HUDEP-2 (cell line): ENCODE measurements around the gene RPGRIP1L.

Experiments
- DNase-seq, 76 experiments: peaks; one replicate each; lab custom pipeline; 2025; ENCODE audit not compliant: unreplicated experiment in 76 of 76; lab: John Stamatoyannopoulos, UW

RPGRIP1L gene

DNA sequence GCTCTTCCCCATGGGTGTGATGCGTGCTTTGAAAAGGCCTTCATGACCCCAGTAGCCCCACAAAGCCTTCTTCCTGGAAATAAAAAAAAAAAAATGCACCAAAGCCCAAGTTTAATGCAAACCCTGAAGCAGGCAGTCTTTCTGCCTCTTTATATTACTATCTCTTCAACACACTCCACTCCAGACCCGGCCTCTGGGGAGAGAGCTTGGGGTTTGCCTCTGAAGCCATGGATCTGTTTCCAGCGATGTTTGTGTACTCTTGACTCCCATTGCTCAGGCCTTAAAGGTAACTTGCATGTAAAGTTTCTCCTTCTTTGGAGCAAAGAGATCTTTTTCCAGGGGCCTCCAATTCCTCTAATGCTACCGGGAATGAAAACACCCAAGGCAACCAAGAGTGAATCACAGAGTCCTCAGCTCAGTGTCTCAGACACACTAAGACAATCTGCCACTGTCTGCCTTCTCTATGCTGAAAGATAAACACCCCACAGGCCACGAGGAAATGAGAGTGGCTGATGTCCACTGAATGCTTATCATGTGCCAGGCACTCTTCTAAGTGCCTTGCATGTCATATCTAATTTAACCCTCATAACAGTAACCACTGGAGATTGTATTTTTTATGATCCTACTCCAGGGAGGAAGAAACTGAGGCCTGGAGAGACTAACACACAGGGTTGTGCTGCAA is 144.2 kb downstream of the RPGRIP1L start:
- no peak for DNase-seq

DNA sequence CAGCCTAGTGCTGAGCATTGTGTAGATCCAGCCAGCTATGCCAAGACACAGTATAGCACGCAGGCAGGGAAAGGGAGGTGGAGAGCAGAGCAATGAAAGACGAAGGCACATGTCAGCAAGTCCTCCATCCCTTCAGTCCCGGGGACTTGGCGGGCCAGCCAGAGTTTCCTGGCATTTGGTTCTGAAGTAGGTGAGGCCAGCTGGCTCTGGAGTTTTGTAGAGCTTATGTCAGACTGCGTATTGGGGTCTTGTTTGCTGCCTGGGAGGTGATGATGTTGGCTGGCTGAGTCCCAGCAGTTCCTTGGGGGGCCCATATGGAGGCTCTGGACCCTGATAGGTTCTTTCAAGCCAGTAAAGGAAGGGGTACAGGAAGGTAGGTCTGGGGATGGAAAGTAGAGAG is 144.9 kb downstream of the RPGRIP1L start:
- no peak for DNase-seq

DNA sequence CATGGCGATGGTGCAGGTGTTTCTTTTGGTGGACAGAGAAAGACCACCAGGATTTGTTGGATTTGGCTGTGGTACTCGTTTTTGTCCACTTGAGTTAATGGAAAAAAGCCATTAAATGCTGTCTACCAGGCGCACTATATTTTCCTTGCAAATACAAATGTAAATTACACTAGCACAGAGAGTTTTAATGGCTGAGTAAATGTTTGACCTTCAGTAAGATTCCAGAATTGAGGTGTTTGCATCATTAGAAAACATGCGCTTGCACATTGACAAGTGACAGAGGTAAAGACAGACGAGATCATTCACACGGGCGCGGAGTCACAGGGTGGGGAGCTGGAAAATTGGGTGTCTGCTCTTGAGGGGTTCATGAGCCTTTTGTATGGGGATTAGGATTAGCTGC is 147.1 kb downstream of the RPGRIP1L start:
- no peak for DNase-seq

DNA sequence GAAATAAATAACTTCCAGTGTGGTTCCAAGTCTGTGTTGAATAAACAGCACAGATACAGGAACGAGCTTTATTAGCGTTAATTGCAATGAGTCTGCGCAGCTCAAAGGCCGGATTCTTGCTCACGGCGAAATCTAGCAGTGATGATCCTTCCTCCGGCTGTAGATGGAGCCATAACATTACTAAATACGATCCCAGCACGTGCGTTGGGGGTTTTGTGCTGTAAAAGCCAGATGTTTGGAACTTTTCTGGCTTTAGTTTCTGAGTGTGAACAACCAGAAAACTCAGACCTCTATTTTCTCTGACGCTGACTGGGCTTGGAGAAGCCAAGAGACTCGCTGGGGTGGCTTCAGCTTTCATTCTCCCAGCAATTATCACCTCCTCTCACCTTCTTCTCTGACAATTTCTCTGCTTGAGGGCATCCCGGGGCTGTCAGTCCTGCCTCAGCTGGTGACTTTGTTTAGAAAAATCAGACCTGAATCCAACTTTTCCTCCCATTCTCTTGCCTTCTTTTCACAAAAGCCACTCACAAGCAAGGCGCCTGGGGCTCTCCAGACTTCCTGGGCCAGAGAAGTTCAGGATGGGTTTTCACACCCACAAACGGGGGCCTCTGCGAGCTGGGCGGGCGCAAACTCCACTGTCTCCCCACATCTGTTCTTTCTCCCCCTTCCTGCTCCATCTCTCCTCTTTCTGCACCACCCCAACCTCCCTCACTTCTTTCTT is 153.5 kb downstream of the RPGRIP1L start:
- peak in 36 of 76 experiments; percentile 1 to 50 (median 16) for DNase-seq
